IMR-90 (cell line): ENCODE results near the gene DISC1. TPM values are rescaled to one million over a fixed set of nuclear protein-coding genes. Genes with fewer than 3 reads are reported as not detected.
"Not testable (repeated sequence)": the region's sequence is repeated elsewhere in the genome, so short reads cannot be mapped to it uniquely, and the experiment has no call there.

ENCODE experiments used
- ATAC-seq: fragments of 200-7000 bp; cut with Tn5 transposase; 2 replicates; pipeline ENCODE4 v1.9.1; 2020; ENCODE audit warnings: low read depth, mild to moderate bottlenecking, moderate library complexity
- BruUV-seq: library from RNA; stranded (reverse); fragments of 400-500 nt; replicated peaks from 2 replicates; lab custom pipeline; 2021; lab: Mats Ljungman, UMichigan
- CTCF ChIA-PET: fragments of 300-600 bp; formaldehyde crosslinking; extraction: SDS; loops from one replicate; lab custom pipeline; 2021; ENCODE audit warnings: antibody characterized with exemption; lab: Yijun Ruan, JAX
- POLR2A ChIA-PET: fragments of 300-600 bp; sonication (Branson Sonifier 250); formaldehyde crosslinking; loops from one replicate; lab custom pipeline; 2022; ENCODE audit warnings: antibody characterized with exemption; ENCODE audit not compliant: unreplicated experiment; lab: Charles Lee
- DNase-seq: peaks from one replicate; pipeline ENCODE4 v3.0.0; 2013
- H2AFZ ChIP-seq: replicated peaks from 2 replicates; pipeline ENCODE3; 2013; ENCODE audit warnings: low read length, mild to moderate bottlenecking; ENCODE audit not compliant: poor library complexity
- H2AK5ac ChIP-seq: 2 replicates; pipeline ENCODE4 v1.6.1; 2013; ENCODE audit warnings: low read depth, low read length, inconsistent platforms
- H2AK9ac ChIP-seq: replicated peaks from 2 replicates; pipeline ENCODE3; 2013; ENCODE audit warnings: mild to moderate bottlenecking, low read depth, low read length, moderate library complexity; ENCODE audit not compliant: poor library complexity
- H2BK120ac ChIP-seq: 2 replicates; pipeline ENCODE4 v1.6.1; 2013; ENCODE audit warnings: low read depth, low read length, inconsistent platforms
- H2BK15ac ChIP-seq: 3 replicates; pipeline ENCODE4 v1.6.1; 2013; ENCODE audit warnings: low read depth, low read length, inconsistent platforms
- H2BK20ac ChIP-seq: 2 replicates; pipeline ENCODE4 v1.6.1; 2013; ENCODE audit warnings: low read depth, mild to moderate bottlenecking, inconsistent platforms, low read length, moderate library complexity
- H2BK5ac ChIP-seq: 2 replicates; pipeline ENCODE4 v1.6.1; 2013; ENCODE audit warnings: mild to moderate bottlenecking, low read depth, low read length, inconsistent platforms; ENCODE audit not compliant: poor library complexity, severe bottlenecking
- H3K14ac ChIP-seq: replicated peaks from 2 replicates; pipeline ENCODE4 v1.6.1; 2013; ENCODE audit warnings: low read depth, low read length, inconsistent platforms
- H3K18ac ChIP-seq: 2 replicates; pipeline ENCODE4 v1.6.1; 2013; ENCODE audit warnings: low read depth, low read length, control low read depth
- H3K23ac ChIP-seq: 2 replicates; pipeline ENCODE4 v1.6.1; 2013; ENCODE audit warnings: low read depth, low read length, inconsistent platforms
- H3K27ac ChIP-seq: 2 replicates; pipeline ENCODE4 v1.5.1; 2013; ENCODE audit warnings: mild to moderate bottlenecking, control low read depth, low read length; ENCODE audit not compliant: insufficient read depth
- H3K27me3 ChIP-seq: 2 replicates; pipeline ENCODE4 v1.6.1; 2013; ENCODE audit warnings: low read length; ENCODE audit not compliant: control insufficient read depth, insufficient read depth
- H3K36me3 ChIP-seq: 2 replicates; pipeline ENCODE4 v1.6.1; 2013; ENCODE audit warnings: low read length, mixed read lengths; ENCODE audit not compliant: control insufficient read depth, insufficient read depth
- H3K4ac ChIP-seq: 2 replicates; pipeline ENCODE4 v1.6.1; 2013; ENCODE audit warnings: low read depth, low read length, inconsistent platforms
- H3K4me1 ChIP-seq: 2 replicates; pipeline ENCODE4 v1.6.1; 2013; ENCODE audit warnings: low read length, mixed read lengths; ENCODE audit not compliant: control insufficient read depth, insufficient read depth
- H3K4me2 ChIP-seq: 2 replicates; pipeline ENCODE4 v1.6.1; 2013; ENCODE audit warnings: low read depth, mild to moderate bottlenecking, control low read depth, low read length, moderate library complexity
- H3K4me3 ChIP-seq: 2 replicates; pipeline ENCODE4 v1.5.1; 2013; ENCODE audit warnings: low read depth, mild to moderate bottlenecking, control low read depth, low read length, moderate library complexity; ENCODE audit not compliant: insufficient read depth
- H3K56ac ChIP-seq: 2 replicates; pipeline ENCODE4 v1.6.1; 2013; ENCODE audit warnings: low read length, inconsistent platforms; ENCODE audit not compliant: insufficient read depth; ENCODE audit errors: extremely low read depth
- H3K79me1 ChIP-seq, 2 experiments: 2 replicates each; pipeline ENCODE4 v1.6.1; 2013; ENCODE audit warnings: low read length in 2 of 2, inconsistent platforms in 1 of 2, low read depth in 1 of 2
- H3K9ac ChIP-seq: 2 replicates; pipeline ENCODE4 v1.6.1; 2013; ENCODE audit warnings: low read depth, low read length, control low read depth
- H3K9me1 ChIP-seq: 2 replicates; pipeline ENCODE4 v1.6.1; 2013; ENCODE audit warnings: low read length, inconsistent platforms; ENCODE audit not compliant: insufficient read depth
- H3K9me3 ChIP-seq: 2 replicates; pipeline ENCODE4 v1.6.1; 2013; ENCODE audit warnings: low read length; ENCODE audit not compliant: control insufficient read depth, insufficient read depth
- H4K20me1 ChIP-seq: 2 replicates; pipeline ENCODE4 v1.6.1; 2013; ENCODE audit warnings: low read length, inconsistent platforms; ENCODE audit not compliant: insufficient read depth
- H4K5ac ChIP-seq: 2 replicates; pipeline ENCODE4 v1.6.1; 2013; ENCODE audit warnings: mild to moderate bottlenecking, low read depth, low read length, control low read depth
- H4K8ac ChIP-seq, 2 experiments: 2 replicates each; pipeline ENCODE4 v1.6.1; 2013; ENCODE audit warnings: low read depth in 2 of 2, low read length in 2 of 2, control low read depth in 1 of 2, inconsistent platforms in 1 of 2
- H4K91ac ChIP-seq: 2 replicates; pipeline ENCODE4 v1.6.1; 2013; ENCODE audit warnings: low read depth, low read length, inconsistent platforms; ENCODE audit not compliant: insufficient read depth
- WGBS, 2 experiments: methylation state at CpG; one replicate each; pipeline versions ENCODE4 v1.1.5 to v1.1.7; 2013; ENCODE audit warnings: missing lambda C conversion rate in 2 of 2; ENCODE audit not compliant: insufficient read length in 1 of 2; ENCODE audit errors: extremely low coverage in 2 of 2; 5-methylcytosine and 5-hydroxymethylcytosine counted together
- dilution Hi-C: fragments of 300-500 bp; cut with HindIII; formaldehyde crosslinking; loops from one replicate; pipeline ENCODE4 v1.14.3; 2018; ENCODE audit warnings: low sequenced_read_pairs; ENCODE audit not compliant: unreplicated experiment
- in situ Hi-C: fragments of 300-500 bp; cut with MboI; formaldehyde crosslinking; loops from 3 replicates; pipeline ENCODE4 v1.14.3; 2019; ENCODE audit warnings: low sequenced_read_pairs, inconsistent platforms, mixed read lengths
- intact Hi-C: fragments of 100-400 bp; cut with micrococcal nuclease; formaldehyde crosslinking; loops from 2 replicates; pipeline ENCODE4 v1.10.0; 2022
- polyA plus RNA-seq, 3 experiments: library from polyadenylated mRNA; depleted of rRNA; stranded (reverse); fragments of >200 nt; gene quantifications; 2 replicates each; pipeline ENCODE4 v1.2.3, GENCODE V29; 2012; ENCODE audit warnings: low replicate concordance in 1 of 3
- total RNA-seq: library from RNA; depleted of rRNA; stranded (reverse); fragments of >200 nt; gene quantifications from 2 replicates; pipeline ENCODE4 v1.2.3, GENCODE V29; 2012

DISC1 gene
- total and polyA plus RNA-seq, 2 of the 4 experiments (the other 2 are of a cell fraction) = 2.2 to 7.0 TPM

DNA sequence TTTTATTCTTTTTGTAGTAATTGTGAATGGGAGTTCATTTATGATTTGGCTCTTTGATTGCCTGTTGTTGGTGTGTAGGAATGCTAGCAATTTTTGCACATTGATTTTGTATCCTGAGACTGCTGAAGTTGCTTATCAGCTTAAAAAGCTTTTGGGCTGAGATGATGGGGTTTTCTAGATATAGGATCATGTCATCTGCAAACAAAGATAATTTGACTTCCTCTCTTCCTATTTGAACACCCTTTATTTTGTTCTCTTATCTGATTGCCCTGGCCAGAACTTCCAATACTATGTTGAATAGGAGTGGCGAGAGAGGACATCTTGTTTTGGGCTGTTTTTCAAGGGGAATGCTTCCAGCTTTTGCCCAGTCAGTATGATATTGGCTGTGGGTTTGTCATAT is 31.6 kb downstream of the DISC1 start:
- H3K27me3 ChIP-seq, H2AFZ ChIP-seq, intact Hi-C loops, H3K27ac ChIP-seq, H3K4ac ChIP-seq, H3K9me3 ChIP-seq, H3K23ac ChIP-seq, H3K4me2 ChIP-seq, H3K36me3 ChIP-seq, ATAC-seq, H3K9me1 ChIP-seq, H4K91ac ChIP-seq, H2BK120ac ChIP-seq, H3K14ac ChIP-seq, H3K18ac ChIP-seq, H2AK5ac ChIP-seq, H2AK9ac ChIP-seq, H2BK20ac ChIP-seq, H3K9ac ChIP-seq, H4K8ac ChIP-seq, H2BK5ac ChIP-seq, H4K20me1 ChIP-seq, H3K4me3 ChIP-seq, H3K56ac ChIP-seq, dilution Hi-C loops, H2BK15ac ChIP-seq, DNase-seq, H3K4me1 ChIP-seq, in situ Hi-C loops, POLR2A ChIA-PET, H4K5ac ChIP-seq, BruUV-seq: not testable (repeated sequence)
- WGBS, 2 experiments = no CpG with 5 or more reads among the region's 1 CpG
- peaks cover 6 to 11% of the 10 kb centered on the region in 2 experiments for H3K79me1 ChIP-seq
- CTCF ChIA-PET = interaction anchor here (0.6 kb wide), 1 partner anchor 910 kb away, joined by 4 read pairs; no protein-coding TSS in a partner anchor
